HG03159 (cell line): ENCODE data around the gene FAM204A.

Experiments
- ATAC-seq: cut with Tn5 transposase; IDR thresholded peaks from one replicate; pipeline ENCODE4 v1.9.1; 2021; ENCODE audit warnings: mild to moderate bottlenecking, moderate library complexity; ENCODE audit not compliant: unreplicated experiment

Gene FAM204A

DNA sequence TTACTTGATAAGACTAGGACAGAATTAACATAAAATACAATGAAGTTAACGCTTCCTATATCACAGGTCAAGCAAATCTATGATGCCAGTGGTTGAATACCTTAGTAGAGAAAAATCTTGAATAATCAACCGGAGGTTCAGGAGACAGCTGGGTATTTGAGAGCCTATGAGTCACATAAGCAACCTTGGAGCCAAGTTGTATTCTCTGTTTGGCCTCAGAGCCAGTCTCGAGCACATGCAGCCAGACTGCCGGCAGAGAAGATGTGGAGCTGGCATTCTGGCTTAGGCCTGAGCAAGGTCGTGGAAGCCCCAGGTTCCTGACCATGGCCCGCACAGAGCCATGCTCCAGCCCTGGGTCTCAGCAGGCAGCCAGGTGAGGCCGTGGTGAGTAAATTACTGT, 90.3 kb downstream of the FAM204A start:
- ATAC-seq = no peak

DNA sequence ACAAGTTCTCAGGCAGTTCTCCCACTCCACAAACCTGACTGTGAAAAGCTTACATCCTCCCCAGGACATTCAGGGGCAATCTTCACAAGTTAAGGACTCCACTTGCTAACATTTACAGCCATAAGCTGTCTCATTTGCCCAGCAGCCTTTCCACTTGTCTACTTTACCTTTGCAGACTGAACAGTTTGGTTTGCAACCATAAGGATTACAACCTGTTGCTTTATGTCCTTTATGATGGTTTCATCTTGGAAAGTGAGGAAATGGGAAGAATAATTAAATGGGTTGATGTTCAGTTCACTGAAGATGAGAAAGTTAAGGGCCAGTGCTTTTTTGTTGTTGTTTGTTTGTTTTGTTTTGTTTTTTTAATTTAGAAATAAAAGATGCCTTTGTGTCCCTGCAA, 92.4 kb downstream of the FAM204A start:
- no peak for ATAC-seq
